Activated naive CD8-positive, alpha-beta T cell (primary cell): ENCODE data around the gene OGFOD3.
"Not testable (repeated sequence)": the region's sequence is repeated elsewhere in the genome, so short reads cannot be mapped to it uniquely, and the experiment has no call there.

Source experiments
- H3K27ac Mint-ChIP-seq: one replicate; pipeline ENCODE4 v1.8.0; 2021; ENCODE audit warnings: mixed read lengths
- H3K27me3 Mint-ChIP-seq: one replicate; pipeline ENCODE4 v1.8.0; 2021; ENCODE audit warnings: mixed read lengths
- H3K36me3 Mint-ChIP-seq: one replicate; pipeline ENCODE4 v1.8.0; 2021; ENCODE audit warnings: mixed read lengths
- H3K4me1 Mint-ChIP-seq: one replicate; pipeline ENCODE4 v1.8.0; 2021; ENCODE audit warnings: low read depth, mixed read lengths
- H3K4me3 Mint-ChIP-seq: one replicate; pipeline ENCODE4 v1.8.0; 2021; ENCODE audit warnings: mild to moderate bottlenecking, mixed read lengths
- H3K9me3 Mint-ChIP-seq: one replicate; pipeline ENCODE4 v1.8.0; 2021; ENCODE audit warnings: low read depth, mixed read lengths

Gene OGFOD3

GRCh38 chr17:82418001-82418986 is at the start of gene OGFOD3, which contains the start of gene HEXD:
OGFOD3 (minus strand) TSS chr17:82418586; CDS start chr17:82418485, 101 bp downstream.
HEXD (plus strand) TSS chr17:82418347; CDS start chr17:82419800, 1,453 bp downstream.
- Mint-ChIP-seq H3K27ac (peak within 1 kb of the TSS; percentile 61), H3K9me3 (no peaks in the 10 kb centered on the region), H3K36me3 (peaks cover 10% of the 10 kb centered on the region), H3K27me3 (no peaks in the 10 kb centered on the region), H3K4me1 (peaks cover 26% of the 10 kb centered on the region), H3K4me3 (peak within 1 kb of the TSS; percentile 82)

GRCh38 chr17:82465023-82465603 is 46.7 kb upstream of the OGFOD3 start:
- no peak overlapping the region for H3K4me3 Mint-ChIP-seq
- no peaks in the 10 kb centered on the region for H3K9me3 Mint-ChIP-seq
- peaks cover 17% of the 10 kb centered on the region for H3K4me1 Mint-ChIP-seq
- H3K36me3 Mint-ChIP-seq = peaks cover 13% of the 10 kb centered on the region
- H3K27ac Mint-ChIP-seq = no peak overlapping the region
- H3K27me3 Mint-ChIP-seq = no peaks in the 10 kb centered on the region

- Mint-ChIP-seq H3K27ac (no peak overlapping the region), H3K4me3 (no peak overlapping the region), H3K9me3 (no peaks in the 10 kb centered on the region), H3K4me1 (peaks cover 17% of the 10 kb centered on the region), H3K36me3 (peaks cover 11% of the 10 kb centered on the region), H3K27me3 (no peaks in the 10 kb centered on the region)
Measured at GRCh38 chr17:82464567-82464929, 46.2 kb upstream of the OGFOD3 start.

GRCh38 chr17:82463925-82464566 is 45.7 kb upstream of the OGFOD3 start:
- Mint-ChIP-seq H3K27ac (no peak overlapping the region), H3K36me3 (peaks cover 11% of the 10 kb centered on the region), H3K27me3 (no peaks in the 10 kb centered on the region), H3K4me3 (no peak overlapping the region), H3K9me3 (no peaks in the 10 kb centered on the region), H3K4me1 (peaks cover 21% of the 10 kb centered on the region)

- Mint-ChIP-seq H3K27ac (no peak overlapping the region), H3K27me3 (no peaks in the 10 kb centered on the region), H3K4me1 (peaks cover 21% of the 10 kb centered on the region), H3K9me3 (no peaks in the 10 kb centered on the region), H3K36me3 (peaks cover 8% of the 10 kb centered on the region), H3K4me3 (no peak overlapping the region)
Measured at GRCh38 chr17:82463391-82463790, 45.0 kb upstream of the OGFOD3 start.

- Mint-ChIP-seq H3K36me3 (peaks cover 6% of the 10 kb centered on the region), H3K9me3 (no peaks in the 10 kb centered on the region), H3K4me3 (no peak overlapping the region), H3K27ac (no peak overlapping the region), H3K27me3 (no peaks in the 10 kb centered on the region), H3K4me1 (peaks cover 31% of the 10 kb centered on the region)
Measured at GRCh38 chr17:82461827-82462524, 43.6 kb upstream of the OGFOD3 start.

- H3K9me3 Mint-ChIP-seq, H3K27ac Mint-ChIP-seq, H3K36me3 Mint-ChIP-seq, H3K27me3 Mint-ChIP-seq: not testable (repeated sequence)
- peaks cover 32% of the 10 kb centered on the region for H3K4me1 Mint-ChIP-seq
- peak overlapping the region; percentile 10 for H3K4me3 Mint-ChIP-seq
Measured at GRCh38 chr17:82459936-82460335, 41.5 kb upstream of the OGFOD3 start.

- no peaks in the 10 kb centered on the region for H3K27me3 Mint-ChIP-seq
- H3K9me3 Mint-ChIP-seq = no peaks in the 10 kb centered on the region
Measured at GRCh38 chr17:82458885-82459424, 40.6 kb upstream of the OGFOD3 start.

GRCh38 chr17:82458179-82458884 is 39.9 kb upstream of the OGFOD3 start, which contains the start of gene NARF:
NARF (plus strand) TSS chr17:82458741; CDS start chr17:82458804, 63 bp downstream.
- Mint-ChIP-seq H3K4me1 (peaks cover 27% of the 10 kb centered on the region), H3K4me3 (peak within 1 kb of the TSS; percentile 89), H3K36me3 (no peaks in the 10 kb centered on the region)

More at GRCh38 chr17:82458885-82459424, 40.6 kb upstream of the OGFOD3 start:
- peaks cover 30% of the 10 kb centered on the region for H3K4me1 Mint-ChIP-seq
- peak overlapping the region; percentile 89 for H3K4me3 Mint-ChIP-seq
- H3K27ac Mint-ChIP-seq = peak overlapping the region; percentile 58
- H3K36me3 Mint-ChIP-seq = peaks cover under 1% of the 10 kb centered on the region

GRCh38 chr17:82457929-82458178 is 39.5 kb upstream of the OGFOD3 start:
- Mint-ChIP-seq H3K4me3 (peak overlapping the region; percentile 87), H3K4me1 (peaks cover 27% of the 10 kb centered on the region), H3K27ac (peak overlapping the region; percentile 95), H3K36me3 (no peaks in the 10 kb centered on the region), H3K9me3 (no peaks in the 10 kb centered on the region), H3K27me3 (no peaks in the 10 kb centered on the region)

More at GRCh38 chr17:82458179-82458884, 39.9 kb upstream of the OGFOD3 start, which contains the start of gene NARF:
- H3K27me3 Mint-ChIP-seq = no peaks in the 10 kb centered on the region
- H3K9me3 Mint-ChIP-seq = no peaks in the 10 kb centered on the region
- peak within 1 kb of the TSS; percentile 95 for H3K27ac Mint-ChIP-seq

- Mint-ChIP-seq H3K4me3 (peak overlapping the region; percentile 87), H3K9me3 (no peaks in the 10 kb centered on the region), H3K36me3 (no peaks in the 10 kb centered on the region), H3K4me1 (peaks cover 24% of the 10 kb centered on the region), H3K27me3 (no peaks in the 10 kb centered on the region), H3K27ac (peak overlapping the region; percentile 95)
Measured at GRCh38 chr17:82457073-82457928, 38.9 kb upstream of the OGFOD3 start.

GRCh38 chr17:82453706-82454105 is 35.3 kb upstream of the OGFOD3 start:
- not testable (repeated sequence) for H3K27ac Mint-ChIP-seq, H3K4me3 Mint-ChIP-seq, H3K36me3 Mint-ChIP-seq, H3K9me3 Mint-ChIP-seq, H3K27me3 Mint-ChIP-seq
- peaks cover 37% of the 10 kb centered on the region for H3K4me1 Mint-ChIP-seq

GRCh38 chr17:82453151-82453550 is 34.8 kb upstream of the OGFOD3 start:
- H3K36me3 Mint-ChIP-seq, H3K27ac Mint-ChIP-seq: not testable (repeated sequence)

More at GRCh38 chr17:82453151-82453550, 34.8 kb upstream of the OGFOD3 start:
- H3K9me3 Mint-ChIP-seq, H3K4me3 Mint-ChIP-seq, H3K27me3 Mint-ChIP-seq: not testable (repeated sequence)
- peaks cover 37% of the 10 kb centered on the region for H3K4me1 Mint-ChIP-seq
